SK-N-SH (cell line): Measurements from ENCODE around the gene CCDC188. TPM values are rescaled to one million over a fixed set of nuclear protein-coding genes. Genes with fewer than 3 reads are reported as not detected.

ENCODE experiments used
- CTCF ChIA-PET: fragments of 300-600, 350-600 bp; formaldehyde crosslinking; extraction: SDS; loops from one replicate; lab custom pipeline; 2021; lab: Yijun Ruan, JAX
- POLR2A ChIA-PET: fragments of 350-600 bp; sonication (Branson Sonifier 250); formaldehyde crosslinking; extraction: SDS; loops from one replicate; lab custom pipeline; 2020; ENCODE audit warnings: antibody characterized with exemption, inconsistent platforms; lab: Yijun Ruan, JAX
- DNase-seq: peaks from one replicate; pipeline ENCODE4 v3.0.0; 2012
- H2AFZ ChIP-seq: fragments of 200-600 bp; sonication (generic); 2 replicates; pipeline ENCODE4 v1.8.1; 2016; ENCODE audit warnings: antibody characterized with exemption, mild to moderate bottlenecking, low read depth
- H3F3A ChIP-seq: fragments of 200-600 bp; sonication (generic); replicated peaks from 2 replicates; pipeline ENCODE3; 2016; ENCODE audit warnings: antibody characterized with exemption, mild to moderate bottlenecking; ENCODE audit not compliant: insufficient read depth
- H3K27ac ChIP-seq, 2 experiments: fragments of 200-500 bp in 1 of 2; fragments of 200-600 bp in 1 of 2; sonication (Bioruptor generic) in 1 of 2; sonication (generic), shearing (Covaris generic) in 1 of 2; 2 replicates each; pipeline versions ENCODE4 v1.5.1 to v1.6.1; 2014 to 2016; ENCODE audit warnings: low read depth in 2 of 2, inconsistent platforms in 1 of 2, low read length in 1 of 2, mild to moderate bottlenecking in 1 of 2, mixed read lengths in 1 of 2
- H3K27me3 ChIP-seq: fragments of 200-600 bp; sonication (generic), shearing (Covaris generic); 2 replicates; pipeline ENCODE4 v1.6.1; 2016; ENCODE audit warnings: mixed run types; ENCODE audit not compliant: insufficient read depth
- H3K36me3 ChIP-seq, 2 experiments: fragments of 200-500 bp in 1 of 2; fragments of 200-600 bp in 1 of 2; sonication (Bioruptor generic) in 1 of 2; sonication (generic) in 1 of 2; replicated peaks in 1 of 2; 2 replicates each; pipeline versions ENCODE3 to v1.5.1; 2014 to 2016; ENCODE audit warnings: low read length in 1 of 2, mild to moderate bottlenecking in 1 of 2; ENCODE audit not compliant: insufficient read depth in 2 of 2, control insufficient read depth in 1 of 2
- H3K4me1 ChIP-seq, 2 experiments: fragments of 200-500 bp in 1 of 2; fragments of 200-600 bp in 1 of 2; sonication (Bioruptor generic) in 1 of 2; sonication (generic), shearing (Covaris generic) in 1 of 2; 2 replicates each; pipeline versions ENCODE4 v1.5.1 to v1.6.1; 2014 to 2016; ENCODE audit warnings: low read depth in 1 of 2, low read length in 1 of 2, mixed run types in 1 of 2; ENCODE audit not compliant: insufficient read depth in 2 of 2, control insufficient read depth in 1 of 2
- H3K4me2 ChIP-seq: fragments of 200-600 bp; sonication (generic), shearing (Covaris generic); 2 replicates; pipeline ENCODE4 v1.6.1; 2017; ENCODE audit warnings: mixed run types
- H3K4me3 ChIP-seq, 2 experiments: fragments of 200-500 bp in 1 of 2; fragments of 200-600 bp in 1 of 2; sonication (Bioruptor generic) in 1 of 2; sonication (generic), shearing (Covaris generic) in 1 of 2; 2 replicates each; pipeline versions ENCODE4 v1.5.1 to v1.8.1; 2014 to 2016; ENCODE audit warnings: low read depth in 2 of 2, inconsistent platforms in 1 of 2, low read length in 1 of 2, mild to moderate bottlenecking in 1 of 2, mixed read lengths in 1 of 2, moderate library complexity in 1 of 2
- H3K79me2 ChIP-seq: fragments of 200-600 bp; sonication (generic); 2 replicates; pipeline ENCODE4 v1.8.1; 2017; ENCODE audit warnings: mild to moderate bottlenecking; ENCODE audit not compliant: insufficient read depth
- H3K9ac ChIP-seq: fragments of 200-600 bp; sonication (generic); 2 replicates; pipeline ENCODE4 v1.6.1; 2017; ENCODE audit warnings: mixed run types
- H3K9me2 ChIP-seq: fragments of 200-600 bp; sonication (generic); 2 replicates; pipeline ENCODE4 v1.6.1; 2017; ENCODE audit warnings: mixed run types
- H3K9me3 ChIP-seq: fragments of 200-600 bp; sonication (generic); 2 replicates; pipeline ENCODE4 v1.6.1; 2017; ENCODE audit warnings: mixed run types, mild to moderate bottlenecking, moderate library complexity
- H4K20me1 ChIP-seq: fragments of 200-600 bp; sonication (generic); 2 replicates; pipeline ENCODE4 v1.6.1; 2017; ENCODE audit warnings: mild to moderate bottlenecking, mixed run types; ENCODE audit not compliant: insufficient read depth
- CHD2 ChIP-seq: fragments of 150-350 bp; IDR thresholded peaks from 2 replicates; pipeline ENCODE4 v1.6.1; 2018; ENCODE audit warnings: low read length; ENCODE audit not compliant: partially characterized antibody
- FOSL2 ChIP-seq: IDR thresholded peaks from 2 replicates; pipeline ENCODE4 v1.4.0; 2012; ENCODE audit warnings: low read depth, mild to moderate bottlenecking, moderate library complexity, borderline replicate concordance
- GATA2 ChIP-seq: sonication (generic); formaldehyde crosslinking; IDR thresholded peaks from 2 replicates; pipeline ENCODE4 v1.5.0; 2020; ENCODE audit warnings: mild to moderate bottlenecking, missing genetic modification reagents
- JUND ChIP-seq: IDR thresholded peaks from 2 replicates; pipeline ENCODE4 v1.4.0; 2012
- NRF1 ChIP-seq: IDR thresholded peaks from 2 replicates; pipeline ENCODE4 v1.6.1; 2012; ENCODE audit warnings: low read depth, mild to moderate bottlenecking, low read length
- POLR2AphosphoS5 ChIP-seq: IDR thresholded peaks from 2 replicates; pipeline ENCODE4 v1.6.1; 2012; ENCODE audit warnings: low read depth, low read length
- RCOR1 ChIP-seq: fragments of 150-350 bp; IDR thresholded peaks from 2 replicates; pipeline ENCODE4 v1.6.1; 2017; ENCODE audit warnings: antibody characterized with exemption, low read length
- RFX5 ChIP-seq: IDR thresholded peaks from 2 replicates; pipeline ENCODE4 v1.6.1; 2012; ENCODE audit warnings: mild to moderate bottlenecking, improper control_type of control experiment, low read length
- SIN3A ChIP-seq: IDR thresholded peaks from 2 replicates; pipeline ENCODE4 v1.6.1; 2012; ENCODE audit warnings: low read depth, mild to moderate bottlenecking, low read length, moderate library complexity, borderline replicate concordance
- TAF1 ChIP-seq: IDR thresholded peaks from 2 replicates; pipeline ENCODE4 v1.6.1; 2012; ENCODE audit warnings: low read depth, mild to moderate bottlenecking, low read length, moderate library complexity, borderline replicate concordance
- TEAD4 ChIP-seq: IDR thresholded peaks from 2 replicates; pipeline ENCODE4 v1.4.0; 2012; ENCODE audit warnings: mild to moderate bottlenecking, borderline replicate concordance; ENCODE audit not compliant: insufficient read depth
- WGBS: methylation state at CpG from one replicate; pipeline ENCODE4 v1.1.6; 2017; ENCODE audit warnings: low lambda C conversion rate; 5-methylcytosine and 5-hydroxymethylcytosine counted together
- polyA plus RNA-seq, 3 experiments: library from polyadenylated mRNA; depleted of rRNA; stranded (reverse); fragments of >200 nt; gene quantifications; 2 replicates each; pipeline ENCODE4 v1.2.3, GENCODE V29; 2012
- TF ChIP-seq, protein P1 (sequence below): fragments of 150-350 bp; IDR thresholded peaks from 2 replicates; pipeline ENCODE4 v1.6.1; 2017; ENCODE audit warnings: antibody characterized with exemption, low read length, low read depth, borderline replicate concordance
- TF ChIP-seq, protein P2 (sequence below): IDR thresholded peaks from 2 replicates; pipeline ENCODE4 v1.4.0; 2012; ENCODE audit warnings: low read depth, borderline replicate concordance
- TF ChIP-seq, protein P3 (sequence below): IDR thresholded peaks from 2 replicates; pipeline ENCODE4 v1.4.0; 2012; ENCODE audit warnings: low read depth, borderline replicate concordance
- TF ChIP-seq, protein P4 (sequence below): fragments of 150-350 bp; IDR thresholded peaks from 2 replicates; pipeline ENCODE4 v1.6.1; 2016; ENCODE audit warnings: mild to moderate bottlenecking, low read depth, low read length
- TF ChIP-seq, protein P5 (sequence below): IDR thresholded peaks from 2 replicates; pipeline ENCODE4 v1.4.0; 2012; ENCODE audit warnings: low read depth
- TF ChIP-seq, protein P6 (sequence below): IDR thresholded peaks from 2 replicates; pipeline ENCODE4 v1.6.1; 2012; ENCODE audit warnings: mild to moderate bottlenecking, low read depth, low read length, moderate library complexity

Gene CCDC188
- polyA plus RNA-seq, 1 of the 3 experiments (the other 2 are of a cell fraction) = 21.1 TPM

DNA sequence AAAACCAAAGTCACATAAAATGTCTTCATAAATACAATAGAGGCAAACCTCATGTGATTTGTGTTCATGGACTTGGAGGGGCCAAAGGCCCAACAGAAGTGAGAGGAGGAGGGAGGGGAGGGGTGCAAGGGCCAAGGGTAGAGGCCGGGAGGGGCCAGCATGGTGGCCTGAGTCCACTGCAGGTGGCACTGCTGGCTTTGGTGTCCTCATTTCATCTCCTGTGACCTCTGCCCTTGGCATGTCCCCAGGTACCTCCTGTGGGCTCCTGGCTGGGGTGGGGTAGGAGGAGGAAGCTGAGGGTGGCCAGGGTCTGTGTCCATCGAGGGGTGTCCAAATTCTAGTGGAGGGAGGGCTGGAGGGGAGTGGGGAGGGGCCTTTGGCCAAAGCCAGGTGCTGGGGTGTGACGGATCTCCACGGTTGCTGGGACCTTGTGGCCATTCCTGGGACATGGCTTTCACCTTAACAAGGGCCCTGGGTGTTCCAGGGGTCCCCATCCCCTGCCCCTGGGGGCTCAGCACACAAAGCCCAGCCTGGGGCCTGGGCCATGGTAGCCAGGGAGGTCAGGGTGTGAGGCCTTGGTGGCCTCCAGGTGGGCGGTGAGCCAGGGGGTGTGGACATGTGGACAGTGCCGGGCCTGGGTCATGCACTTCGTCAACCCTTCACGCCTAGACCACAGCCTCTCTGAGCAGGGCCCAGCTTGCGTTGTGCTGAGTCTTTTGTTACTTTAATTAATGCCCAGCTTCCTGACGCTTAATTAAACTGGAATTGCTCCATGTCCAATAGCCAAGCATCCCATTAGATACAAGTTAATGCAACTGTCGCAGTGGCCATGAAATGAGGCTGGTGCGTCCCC is 20.7 kb upstream of the CCDC188 start:
- H3K9ac ChIP-seq = no peak overlapping the region
- TF ChIP-seq CHD2 (no peak), POLR2AphosphoS5 (no peak), SIN3A (no peak), NRF1 (no peak), JUND (no peak), RFX5 (no peak), TAF1 (no peak), FOSL2 (no peak), RCOR1 (no peak), TEAD4 (no peak), GATA2 (no peak)
- TF ChIP-seq, protein P1, sequence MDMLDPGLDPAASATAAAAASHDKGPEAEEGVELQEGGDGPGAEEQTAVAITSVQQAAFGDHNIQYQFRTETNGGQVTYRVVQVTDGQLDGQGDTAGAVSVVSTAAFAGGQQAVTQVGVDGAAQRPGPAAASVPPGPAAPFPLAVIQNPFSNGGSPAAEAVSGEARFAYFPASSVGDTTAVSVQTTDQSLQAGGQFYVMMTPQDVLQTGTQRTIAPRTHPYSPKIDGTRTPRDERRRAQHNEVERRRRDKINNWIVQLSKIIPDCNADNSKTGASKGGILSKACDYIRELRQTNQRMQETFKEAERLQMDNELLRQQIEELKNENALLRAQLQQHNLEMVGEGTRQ = no peak
- TF ChIP-seq, protein P2, sequence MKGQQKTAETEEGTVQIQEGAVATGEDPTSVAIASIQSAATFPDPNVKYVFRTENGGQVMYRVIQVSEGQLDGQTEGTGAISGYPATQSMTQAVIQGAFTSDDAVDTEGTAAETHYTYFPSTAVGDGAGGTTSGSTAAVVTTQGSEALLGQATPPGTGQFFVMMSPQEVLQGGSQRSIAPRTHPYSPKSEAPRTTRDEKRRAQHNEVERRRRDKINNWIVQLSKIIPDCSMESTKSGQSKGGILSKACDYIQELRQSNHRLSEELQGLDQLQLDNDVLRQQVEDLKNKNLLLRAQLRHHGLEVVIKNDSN = no peak
- TF ChIP-seq, protein P3, sequence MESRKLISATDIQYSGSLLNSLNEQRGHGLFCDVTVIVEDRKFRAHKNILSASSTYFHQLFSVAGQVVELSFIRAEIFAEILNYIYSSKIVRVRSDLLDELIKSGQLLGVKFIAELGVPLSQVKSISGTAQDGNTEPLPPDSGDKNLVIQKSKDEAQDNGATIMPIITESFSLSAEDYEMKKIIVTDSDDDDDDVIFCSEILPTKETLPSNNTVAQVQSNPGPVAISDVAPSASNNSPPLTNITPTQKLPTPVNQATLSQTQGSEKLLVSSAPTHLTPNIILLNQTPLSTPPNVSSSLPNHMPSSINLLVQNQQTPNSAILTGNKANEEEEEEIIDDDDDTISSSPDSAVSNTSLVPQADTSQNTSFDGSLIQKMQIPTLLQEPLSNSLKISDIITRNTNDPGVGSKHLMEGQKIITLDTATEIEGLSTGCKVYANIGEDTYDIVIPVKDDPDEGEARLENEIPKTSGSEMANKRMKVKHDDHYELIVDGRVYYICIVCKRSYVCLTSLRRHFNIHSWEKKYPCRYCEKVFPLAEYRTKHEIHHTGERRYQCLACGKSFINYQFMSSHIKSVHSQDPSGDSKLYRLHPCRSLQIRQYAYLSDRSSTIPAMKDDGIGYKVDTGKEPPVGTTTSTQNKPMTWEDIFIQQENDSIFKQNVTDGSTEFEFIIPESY = no peak
- TF ChIP-seq, protein P4, sequence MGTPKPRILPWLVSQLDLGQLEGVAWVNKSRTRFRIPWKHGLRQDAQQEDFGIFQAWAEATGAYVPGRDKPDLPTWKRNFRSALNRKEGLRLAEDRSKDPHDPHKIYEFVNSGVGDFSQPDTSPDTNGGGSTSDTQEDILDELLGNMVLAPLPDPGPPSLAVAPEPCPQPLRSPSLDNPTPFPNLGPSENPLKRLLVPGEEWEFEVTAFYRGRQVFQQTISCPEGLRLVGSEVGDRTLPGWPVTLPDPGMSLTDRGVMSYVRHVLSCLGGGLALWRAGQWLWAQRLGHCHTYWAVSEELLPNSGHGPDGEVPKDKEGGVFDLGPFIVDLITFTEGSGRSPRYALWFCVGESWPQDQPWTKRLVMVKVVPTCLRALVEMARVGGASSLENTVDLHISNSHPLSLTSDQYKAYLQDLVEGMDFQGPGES = no peak
- TF ChIP-seq, protein P5, sequence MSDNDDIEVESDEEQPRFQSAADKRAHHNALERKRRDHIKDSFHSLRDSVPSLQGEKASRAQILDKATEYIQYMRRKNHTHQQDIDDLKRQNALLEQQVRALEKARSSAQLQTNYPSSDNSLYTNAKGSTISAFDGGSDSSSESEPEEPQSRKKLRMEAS = no peak
- TF ChIP-seq, protein P6, sequence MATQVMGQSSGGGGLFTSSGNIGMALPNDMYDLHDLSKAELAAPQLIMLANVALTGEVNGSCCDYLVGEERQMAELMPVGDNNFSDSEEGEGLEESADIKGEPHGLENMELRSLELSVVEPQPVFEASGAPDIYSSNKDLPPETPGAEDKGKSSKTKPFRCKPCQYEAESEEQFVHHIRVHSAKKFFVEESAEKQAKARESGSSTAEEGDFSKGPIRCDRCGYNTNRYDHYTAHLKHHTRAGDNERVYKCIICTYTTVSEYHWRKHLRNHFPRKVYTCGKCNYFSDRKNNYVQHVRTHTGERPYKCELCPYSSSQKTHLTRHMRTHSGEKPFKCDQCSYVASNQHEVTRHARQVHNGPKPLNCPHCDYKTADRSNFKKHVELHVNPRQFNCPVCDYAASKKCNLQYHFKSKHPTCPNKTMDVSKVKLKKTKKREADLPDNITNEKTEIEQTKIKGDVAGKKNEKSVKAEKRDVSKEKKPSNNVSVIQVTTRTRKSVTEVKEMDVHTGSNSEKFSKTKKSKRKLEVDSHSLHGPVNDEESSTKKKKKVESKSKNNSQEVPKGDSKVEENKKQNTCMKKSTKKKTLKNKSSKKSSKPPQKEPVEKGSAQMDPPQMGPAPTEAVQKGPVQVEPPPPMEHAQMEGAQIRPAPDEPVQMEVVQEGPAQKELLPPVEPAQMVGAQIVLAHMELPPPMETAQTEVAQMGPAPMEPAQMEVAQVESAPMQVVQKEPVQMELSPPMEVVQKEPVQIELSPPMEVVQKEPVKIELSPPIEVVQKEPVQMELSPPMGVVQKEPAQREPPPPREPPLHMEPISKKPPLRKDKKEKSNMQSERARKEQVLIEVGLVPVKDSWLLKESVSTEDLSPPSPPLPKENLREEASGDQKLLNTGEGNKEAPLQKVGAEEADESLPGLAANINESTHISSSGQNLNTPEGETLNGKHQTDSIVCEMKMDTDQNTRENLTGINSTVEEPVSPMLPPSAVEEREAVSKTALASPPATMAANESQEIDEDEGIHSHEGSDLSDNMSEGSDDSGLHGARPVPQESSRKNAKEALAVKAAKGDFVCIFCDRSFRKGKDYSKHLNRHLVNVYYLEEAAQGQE = no peak
- ChIA-PET CTCF (interaction anchor here (0.9 to 1.5 kb wide), 3 partner anchors 15 to 64 kb away, joined by 3 to 6 read pairs (median 3); no protein-coding TSS in a partner anchor), POLR2A (no interaction called here)
- H3K36me3 ChIP-seq = no peaks in the 10 kb centered on the region
- no peak overlapping the region for H3K27ac ChIP-seq
- H3K9me2 ChIP-seq = no peaks in the 10 kb centered on the region
- WGBS = 71% methylated on average over 10 of the region's 12 CpGs
- H3K4me1 ChIP-seq = peaks cover 0 to 3% of the 10 kb centered on the region in 2 experiments; a peak in 1 of 4 replicates
- H2AFZ ChIP-seq = no peak overlapping the region
- no peaks in the 10 kb centered on the region for H3K79me2 ChIP-seq
- no peaks in the 10 kb centered on the region for H4K20me1 ChIP-seq
- H3K9me3 ChIP-seq = no peaks in the 10 kb centered on the region
- H3K27me3 ChIP-seq = no peaks in the 10 kb centered on the region; the same call in 1 of the 2 replicates
- H3K4me2 ChIP-seq = no peak overlapping the region
- H3K4me3 ChIP-seq = no peak overlapping the region
- H3F3A ChIP-seq = no peaks in the 10 kb centered on the region
- DNase-seq = no peak
